GM18517 (cell line): ENCODE measurements around the gene GABRG2.
"Not testable (repeated sequence)": the region's sequence is repeated elsewhere in the genome, so short reads cannot be mapped to it uniquely, and the experiment has no call there.

Experiments used
- ATAC-seq: cut with Tn5 transposase; IDR thresholded peaks from one replicate; pipeline ENCODE4 v1.9.1; 2021; ENCODE audit warnings: mild to moderate bottlenecking, moderate library complexity; ENCODE audit not compliant: unreplicated experiment

Gene GABRG2

DNA sequence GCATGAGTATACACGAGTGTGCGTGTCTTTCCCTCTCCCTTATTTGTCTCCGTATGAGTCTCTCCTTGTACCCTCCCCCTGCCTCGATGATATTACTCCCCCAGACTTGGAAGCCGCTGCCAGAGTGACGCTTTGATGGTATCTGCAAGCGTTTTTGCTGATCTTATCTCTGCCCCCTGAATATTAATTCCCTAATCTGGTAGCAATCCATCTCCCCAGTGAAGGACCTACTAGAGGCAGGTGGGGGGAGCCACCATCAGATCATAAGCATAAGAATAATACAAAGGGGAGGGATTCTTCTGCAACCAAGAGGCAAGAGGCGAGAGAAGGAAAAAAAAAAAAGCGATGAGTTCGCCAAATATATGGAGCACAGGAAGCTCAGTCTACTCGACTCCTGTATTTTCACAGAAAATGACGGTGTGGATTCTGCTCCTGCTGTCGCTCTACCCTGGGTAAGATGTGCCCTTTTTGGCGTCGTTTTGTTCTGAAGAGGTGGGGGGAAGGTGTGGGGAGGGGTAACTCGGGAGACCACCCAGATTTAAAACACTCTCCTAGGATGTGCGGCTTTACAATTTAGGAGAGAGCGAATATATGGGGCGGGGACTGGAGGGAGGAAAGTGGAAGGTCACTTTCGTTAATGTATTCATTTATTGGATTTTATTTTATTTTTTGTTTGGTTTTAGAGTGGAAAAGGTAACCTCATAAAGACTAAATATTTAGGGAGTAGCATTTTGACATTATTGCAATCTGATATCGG lies at the start of gene GABRG2:
TSS of gene GABRG2 (plus strand) at position 119 of the 757 bp plus-strand sequence. CDS start at position 346, 227 bp downstream.
- no peak for ATAC-seq

DNA sequence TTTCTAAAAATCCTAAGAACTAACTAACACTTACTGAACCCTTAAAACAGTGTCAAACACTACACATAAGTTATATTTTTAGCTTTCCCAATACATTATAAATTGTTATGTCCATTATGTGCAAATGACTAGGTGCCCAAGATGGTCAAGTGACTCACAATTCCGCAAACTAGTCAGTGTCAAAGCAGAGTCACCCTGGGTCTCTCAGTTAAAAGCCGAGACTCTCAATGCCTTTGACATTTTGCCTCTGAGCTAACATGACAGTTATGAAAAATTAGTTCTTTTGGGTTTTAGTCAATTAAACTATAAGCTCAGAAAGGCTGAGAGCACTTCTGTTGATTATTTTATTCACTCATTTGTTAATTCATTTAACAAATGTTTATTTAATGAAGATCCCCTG lies 42.3 kb upstream of the GABRG2 start:
- ATAC-seq: no peak

DNA sequence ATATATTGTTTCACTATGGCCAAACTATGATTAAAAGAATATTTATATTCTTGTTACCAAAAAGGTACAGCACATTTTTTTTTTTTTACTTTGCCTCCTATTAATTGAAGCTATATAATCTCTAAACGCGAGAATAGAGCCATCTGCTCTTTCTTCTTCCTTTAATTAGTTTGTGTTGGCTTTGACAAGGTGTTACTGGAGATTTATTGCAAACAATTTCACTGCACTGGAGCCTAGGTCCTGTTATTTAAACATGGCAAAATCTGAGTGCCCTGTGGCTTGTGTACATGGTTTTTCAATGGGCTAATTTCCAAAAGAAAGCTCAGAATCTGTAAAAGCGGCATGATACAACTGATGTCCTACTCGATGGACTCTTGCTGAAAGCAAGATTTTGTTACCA lies 40.8 kb upstream of the GABRG2 start:
- no peak for ATAC-seq

DNA sequence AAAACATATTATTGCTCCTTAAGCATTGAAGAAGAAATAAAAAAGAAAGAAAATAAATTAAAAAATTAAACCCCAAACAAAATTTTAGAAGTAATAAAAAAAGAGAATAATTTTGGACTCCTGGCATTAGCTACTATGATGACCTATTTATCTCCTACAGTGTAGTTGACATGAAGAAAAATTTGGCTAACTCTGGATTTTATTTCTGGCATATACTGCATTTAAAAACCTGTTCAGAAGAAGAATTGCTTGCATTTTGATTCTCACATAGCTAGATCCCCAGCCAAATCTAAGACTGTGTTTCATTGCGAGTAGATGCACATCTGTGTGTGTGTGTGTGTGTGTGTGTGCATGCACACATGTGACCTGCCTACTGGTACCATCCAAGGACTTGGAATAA lies 30.1 kb upstream of the GABRG2 start:
- ATAC-seq: no peak

DNA sequence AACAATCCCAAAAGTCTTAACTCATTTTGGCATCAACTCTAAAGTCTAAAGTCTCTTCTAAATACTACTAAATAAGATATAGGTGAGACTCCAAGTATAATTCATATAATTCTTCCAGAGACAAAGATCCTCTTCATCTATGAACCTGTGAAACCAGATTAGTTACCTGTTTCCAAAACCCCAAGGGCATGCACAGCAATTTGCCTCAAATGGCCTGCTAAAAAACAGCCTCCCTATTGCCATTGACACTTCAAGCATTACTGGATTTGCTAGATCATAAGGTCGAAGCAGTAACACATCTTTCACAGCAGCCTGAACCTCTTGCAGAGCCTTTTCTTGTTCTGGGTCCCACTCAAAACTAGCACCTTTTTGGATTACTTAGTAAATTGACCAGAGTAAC lies 20.3 kb upstream of the GABRG2 start:
- no peak for ATAC-seq

DNA sequence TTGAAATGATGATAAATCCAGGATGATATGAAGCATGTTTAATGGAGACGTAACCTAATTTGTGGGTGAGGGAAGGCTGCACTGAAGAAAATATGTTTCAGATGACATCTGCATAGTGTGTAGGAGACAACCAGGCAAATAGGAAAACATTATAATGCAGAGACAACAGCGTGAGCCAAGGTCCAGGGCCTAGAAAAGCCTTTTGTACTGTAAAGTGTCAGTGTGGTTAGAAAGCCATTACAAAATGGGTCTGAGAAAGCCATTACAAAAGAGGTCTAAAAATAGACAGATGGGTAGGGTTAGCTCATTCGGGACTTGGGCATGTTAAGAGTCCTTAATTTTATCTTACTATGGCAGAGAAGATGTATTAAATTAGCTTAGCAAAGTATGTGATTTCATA lies 14.9 kb upstream of the GABRG2 start:
- no peak for ATAC-seq

DNA sequence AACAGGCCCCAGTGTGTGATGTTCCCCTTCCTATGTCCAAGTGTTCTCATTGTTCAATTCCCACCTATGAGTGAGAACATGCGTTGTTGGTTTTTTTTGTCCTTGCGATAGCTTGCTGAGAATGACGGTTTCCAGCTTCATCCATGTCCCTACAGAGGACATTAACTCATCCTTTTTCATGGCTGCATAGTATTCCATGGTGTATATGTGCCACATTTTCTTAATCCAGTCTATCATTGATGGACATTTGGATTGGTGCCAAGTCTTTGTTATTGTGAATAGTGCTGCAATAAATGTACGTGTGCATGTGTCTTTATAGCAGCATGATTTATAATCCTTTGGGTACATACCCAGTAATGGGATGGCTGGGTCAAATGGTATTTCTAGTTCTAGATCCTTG lies 12.5 kb upstream of the GABRG2 start:
- not testable (repeated sequence) for ATAC-seq

DNA sequence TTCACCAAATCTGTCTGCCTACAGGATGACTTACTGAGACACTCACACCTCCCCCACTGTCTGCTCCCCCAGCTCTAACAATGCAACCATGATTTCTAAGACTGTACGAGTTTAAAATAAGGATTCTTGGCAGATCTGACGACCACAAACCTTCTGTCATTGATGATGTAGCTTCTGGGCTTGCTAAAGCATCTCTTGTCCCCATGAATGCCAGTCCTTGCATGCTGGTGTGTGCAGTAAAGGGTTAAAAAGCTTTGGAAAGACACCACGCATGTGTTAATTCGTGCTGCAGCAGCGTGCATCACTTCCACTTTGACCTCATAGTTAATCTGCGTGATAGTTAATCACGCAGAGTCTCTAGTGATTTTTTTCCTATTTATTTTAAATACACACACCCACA lies 411 bp upstream of the GABRG2 start:
- ATAC-seq: no peak

DNA sequence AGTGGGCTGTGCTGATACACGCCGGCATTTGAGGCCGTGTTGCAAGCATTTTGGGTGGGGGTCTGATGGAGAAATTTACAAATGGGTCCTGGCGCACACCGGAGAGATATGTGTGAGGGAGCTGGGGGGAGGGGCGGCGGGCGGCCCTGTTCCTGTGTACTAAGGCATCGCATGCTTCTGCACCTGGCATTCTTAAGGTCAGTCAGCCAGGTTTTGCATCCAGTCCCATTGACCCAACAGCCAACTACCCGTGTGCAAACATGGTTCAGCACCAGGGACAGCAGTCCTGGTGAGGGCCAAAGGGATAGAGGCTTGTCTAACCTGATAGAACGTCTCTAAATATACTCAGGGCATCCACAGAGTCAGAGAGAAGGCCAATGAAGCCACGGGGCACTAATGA lies 839 bp downstream of the GABRG2 start:
- ATAC-seq: no peak

DNA sequence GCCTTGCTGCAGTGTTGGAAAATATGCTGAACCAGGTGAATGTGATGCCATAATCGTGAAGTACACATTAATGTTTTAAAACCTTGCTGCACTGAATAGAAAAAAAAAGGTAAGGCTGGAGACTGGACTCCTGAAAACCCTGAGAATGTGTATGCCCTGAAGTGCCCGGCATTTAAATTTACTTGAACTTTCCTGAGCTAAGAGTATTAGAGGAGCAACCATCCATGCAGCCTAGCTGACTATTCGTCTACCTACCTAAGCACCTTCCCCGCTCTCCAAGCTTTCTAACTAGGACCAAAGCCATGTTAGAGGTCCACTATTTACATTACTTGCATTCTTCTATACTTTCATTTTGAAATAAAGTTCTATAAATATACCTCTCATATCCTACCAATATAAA lies 1.4 kb downstream of the GABRG2 start:
- no peak for ATAC-seq

DNA sequence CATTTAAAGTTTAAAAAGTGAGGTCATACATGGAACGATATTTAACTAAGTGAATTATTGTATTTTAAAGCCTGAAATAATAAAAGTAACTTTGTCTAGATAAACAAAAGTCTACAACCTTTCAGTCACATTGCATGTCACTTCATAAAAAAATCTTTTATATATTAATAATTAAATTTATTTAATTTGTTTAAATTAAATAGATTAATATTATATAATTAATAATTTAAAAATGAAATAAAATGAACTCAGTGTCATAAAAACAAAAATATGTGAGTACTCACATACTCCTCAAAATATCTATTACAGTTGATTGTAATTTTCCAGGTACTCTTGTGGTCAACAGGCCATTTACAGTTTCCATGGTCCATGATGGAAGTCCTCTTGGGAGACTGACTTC lies 11.2 kb downstream of the GABRG2 start:
- ATAC-seq: no peak

DNA sequence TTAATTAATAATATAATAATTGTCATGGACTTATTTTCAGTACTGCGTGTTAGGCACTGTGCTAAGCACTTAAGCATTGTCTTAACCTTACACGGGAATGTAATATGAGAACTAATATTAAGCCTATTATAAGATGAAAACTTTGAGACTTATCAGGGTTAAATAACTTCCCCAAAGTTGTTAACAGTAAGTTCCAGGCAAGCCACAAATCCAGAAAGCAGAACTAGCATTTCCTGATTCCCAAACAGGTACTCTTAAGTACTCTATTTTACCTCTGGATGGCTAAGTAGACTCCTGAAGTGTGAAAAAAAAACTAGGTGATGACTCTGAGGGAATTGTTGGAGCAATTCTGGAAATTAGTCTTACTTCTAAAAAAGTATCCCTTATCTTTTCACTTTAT lies 23.8 kb downstream of the GABRG2 start:
- no peak for ATAC-seq

DNA sequence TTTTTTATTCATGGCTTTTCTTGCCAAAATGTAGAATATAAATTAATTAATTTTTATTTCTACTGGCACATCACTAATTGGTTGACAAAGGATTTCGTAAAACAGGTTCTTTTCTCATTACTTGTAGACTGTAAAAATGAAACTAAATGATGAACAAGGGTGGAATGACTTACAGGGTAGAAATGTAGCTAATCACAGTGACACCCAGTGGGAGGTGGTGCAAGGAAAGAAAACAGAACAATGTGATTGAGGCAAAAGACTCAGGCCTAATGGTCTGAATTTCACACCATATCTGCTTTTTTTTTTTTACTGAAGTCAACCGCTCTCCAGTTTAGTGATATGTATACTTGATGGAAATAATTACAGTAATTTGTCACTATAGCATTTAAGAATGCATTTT lies 28.9 kb downstream of the GABRG2 start:
- ATAC-seq: no peak

DNA sequence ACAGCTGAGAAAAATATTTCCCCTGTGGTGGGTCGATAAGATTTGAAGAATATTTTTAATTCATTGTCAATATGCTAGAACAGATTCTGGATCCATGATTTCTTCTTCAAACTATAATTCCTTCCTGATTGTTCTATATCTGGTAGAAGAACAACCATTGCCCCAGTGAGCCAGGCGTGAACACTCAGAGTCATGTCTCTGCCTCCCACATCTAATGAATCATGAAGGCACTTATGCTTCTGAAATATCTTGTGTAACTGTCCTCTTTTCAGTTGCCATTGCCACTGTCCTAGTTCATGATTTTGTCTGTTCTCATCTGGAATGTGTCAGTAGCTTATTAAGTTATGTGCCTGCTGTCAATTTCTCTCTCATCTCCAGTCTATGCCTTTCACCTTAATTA lies 40.0 kb downstream of the GABRG2 start:
- no peak for ATAC-seq

DNA sequence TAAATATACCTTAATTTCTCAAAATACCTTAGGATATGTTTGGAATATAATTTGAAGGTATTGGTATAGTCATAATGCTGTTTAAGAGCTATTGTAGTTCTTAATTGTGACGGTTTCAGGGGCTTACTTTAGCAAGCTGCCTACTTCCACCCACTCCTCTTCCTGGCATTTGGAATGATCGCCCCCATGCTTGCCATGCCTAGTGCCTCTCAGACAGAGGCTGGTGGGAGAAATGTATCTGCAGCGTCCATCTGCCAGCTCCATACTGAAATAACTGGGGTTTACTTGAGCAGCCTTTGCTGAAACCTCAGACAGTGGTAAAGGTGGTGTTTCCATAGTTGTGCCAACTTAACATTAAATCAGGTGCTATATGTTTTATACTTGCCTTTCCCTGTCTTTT lies 52.2 kb downstream of the GABRG2 start:
- ATAC-seq: no peak

DNA sequence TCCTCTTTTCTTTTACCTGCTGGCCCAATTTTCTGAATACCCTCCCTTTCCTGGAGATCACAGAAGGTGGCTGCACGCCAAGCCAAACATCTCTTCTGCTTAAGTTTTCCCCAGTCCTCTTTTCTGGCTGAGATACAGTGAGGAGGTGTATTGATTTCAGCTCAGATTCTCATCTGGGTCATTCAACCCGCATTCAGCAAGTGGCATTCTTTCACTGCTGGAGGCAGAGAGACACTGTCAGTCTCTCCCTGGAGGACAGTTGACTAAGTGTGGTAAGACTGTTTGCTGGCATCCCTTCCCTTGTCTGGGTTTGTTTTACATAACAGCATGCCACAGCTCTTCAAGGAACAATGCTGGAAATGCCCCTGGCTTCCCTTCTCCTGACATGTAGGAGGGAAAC lies 60.5 kb downstream of the GABRG2 start:
- no peak for ATAC-seq

DNA sequence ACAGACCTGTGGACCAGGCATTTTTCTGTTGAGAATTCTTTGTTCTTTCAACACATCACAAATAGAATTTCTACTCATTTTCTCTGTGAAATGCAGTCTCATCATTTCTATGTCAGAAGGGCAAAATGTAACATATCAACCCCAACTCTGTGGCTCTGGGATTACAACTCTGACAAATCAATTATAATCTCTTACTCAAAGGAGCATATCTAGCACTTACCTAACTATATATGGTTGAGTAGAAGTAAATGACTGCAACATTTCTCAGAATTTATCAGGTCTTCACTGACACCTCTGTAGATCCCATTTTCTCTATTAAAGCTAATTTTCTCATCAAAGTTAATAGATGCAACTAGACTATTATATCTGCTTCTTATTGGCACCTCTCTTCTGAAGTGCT lies 64.8 kb downstream of the GABRG2 start:
- ATAC-seq: no peak

DNA sequence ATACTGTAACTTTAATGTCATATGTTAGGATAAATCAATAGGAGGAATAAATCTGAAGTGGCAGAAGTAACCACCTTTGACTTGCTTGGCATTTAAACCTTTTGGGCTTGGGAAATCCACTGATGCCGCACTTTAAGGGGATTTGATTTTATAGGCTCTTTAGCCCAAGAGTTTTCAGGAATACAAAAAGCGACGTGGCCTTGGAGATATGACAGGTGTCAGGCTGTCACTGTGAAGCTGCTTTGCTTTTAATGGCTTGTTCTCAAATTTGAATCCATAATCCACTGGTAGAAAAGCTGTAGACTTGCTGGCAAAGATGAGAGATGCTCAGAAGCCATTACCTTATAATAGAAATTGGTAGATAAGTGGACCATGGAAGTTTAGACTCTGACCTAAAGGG lies 71.6 kb downstream of the GABRG2 start:
- no peak for ATAC-seq

DNA sequence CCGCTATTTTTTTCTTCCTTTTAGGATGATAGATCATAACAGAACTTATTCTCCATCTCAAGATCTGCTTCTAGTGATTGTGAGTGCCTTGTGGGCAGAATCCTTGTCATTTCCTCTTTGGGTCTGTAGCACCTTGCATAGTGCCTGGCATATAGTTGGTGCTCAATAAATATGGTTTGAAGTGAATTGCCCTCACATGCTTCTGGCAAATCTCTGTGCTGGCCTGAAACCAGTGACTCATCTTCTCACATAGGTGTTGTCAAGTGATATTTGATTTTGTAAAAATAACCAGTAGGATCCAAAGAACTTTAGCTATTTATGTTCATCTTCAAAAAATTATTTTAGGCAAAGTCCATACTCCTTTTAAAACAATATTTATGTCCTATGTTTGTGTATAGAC lies 86.7 kb downstream of the GABRG2 start:
- no peak for ATAC-seq

DNA sequence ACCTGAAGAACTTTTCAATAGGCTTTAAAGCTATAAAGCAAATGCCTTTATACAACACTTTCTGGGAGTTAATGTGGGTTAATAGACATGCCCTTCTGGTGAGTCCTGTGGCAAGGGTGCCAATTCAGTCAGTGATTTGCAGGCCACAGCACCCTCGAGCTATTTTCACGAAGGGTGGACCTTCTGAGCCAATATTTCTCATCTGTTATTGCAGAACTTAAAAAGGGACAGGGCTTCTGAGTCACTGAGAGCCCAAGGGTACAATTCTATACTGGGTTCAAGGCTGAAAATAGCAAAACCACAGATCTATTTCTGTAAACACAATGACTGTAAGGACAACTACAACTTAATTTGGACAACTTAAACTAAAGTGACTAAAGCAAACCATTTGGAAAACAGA lies 92.8 kb downstream of the GABRG2 start:
- no peak for ATAC-seq

DNA sequence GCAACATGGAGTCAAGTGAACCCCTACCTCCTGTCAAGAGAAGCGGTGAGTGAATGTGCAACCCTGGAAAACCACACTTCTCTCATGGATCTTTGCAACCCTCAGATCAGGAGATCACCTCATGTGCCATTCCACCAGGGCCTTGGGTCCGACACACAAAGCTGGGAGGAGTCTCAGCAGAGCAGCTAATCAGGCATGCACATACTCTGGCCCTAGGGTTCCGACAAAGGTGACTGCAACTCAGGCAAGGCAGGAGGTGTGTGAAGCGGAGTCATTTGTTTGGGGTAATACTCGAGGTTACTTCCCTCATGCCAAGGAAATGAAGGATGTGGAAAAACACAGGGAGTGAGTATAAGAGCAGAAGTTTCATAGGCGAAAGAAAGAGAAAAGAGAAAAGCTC lies 96.1 kb downstream of the GABRG2 start:
- no peak for ATAC-seq

DNA sequence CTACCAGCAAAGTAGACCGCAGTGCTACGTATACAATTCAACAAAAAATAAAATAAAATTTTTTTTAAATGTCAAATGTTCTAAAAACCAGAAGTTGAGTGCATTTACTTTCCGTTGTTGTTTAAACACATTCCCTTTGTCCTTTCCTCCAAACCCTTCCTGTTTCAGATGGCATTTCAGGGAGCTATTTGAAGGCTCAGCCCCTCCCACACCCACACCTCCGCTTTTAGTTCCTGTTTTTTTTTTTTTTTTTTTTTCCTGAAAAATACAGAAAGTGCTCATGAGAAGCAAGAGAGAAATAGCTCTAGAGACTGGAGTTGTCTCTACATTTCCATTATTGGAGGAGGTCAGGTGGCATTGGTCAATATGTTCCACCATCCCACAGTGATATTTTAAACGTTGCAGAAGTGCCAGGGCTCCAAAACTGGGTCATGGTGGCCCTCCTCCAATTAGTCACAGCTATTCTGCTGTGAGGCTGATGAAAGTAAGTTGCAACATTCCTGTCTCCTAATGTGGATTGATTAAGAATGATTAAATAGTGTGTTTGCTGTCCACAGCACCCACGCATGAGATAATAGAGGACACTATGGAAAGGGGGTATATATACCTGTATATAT lies 106.9 kb downstream of the GABRG2 start:
- no peak for ATAC-seq

DNA sequence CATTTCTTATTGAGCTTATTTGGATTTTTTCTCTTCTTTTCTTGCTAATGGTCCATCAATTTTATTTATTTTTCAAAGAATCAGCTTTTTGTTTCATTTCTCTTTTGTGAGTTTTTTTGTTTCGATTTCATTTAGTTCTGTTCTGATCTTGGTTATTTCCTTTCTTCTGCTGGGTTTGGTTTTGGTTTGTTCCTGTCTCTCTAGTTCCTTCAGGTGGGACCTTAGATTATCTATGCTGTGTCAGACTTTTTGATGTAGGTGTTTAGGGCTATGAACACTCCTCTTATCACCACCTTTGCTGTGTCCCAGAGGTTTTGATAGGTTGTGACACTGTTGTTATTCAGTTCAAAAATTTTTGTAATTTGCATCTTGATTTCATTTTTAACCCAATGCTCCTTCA lies 119.8 kb downstream of the GABRG2 start:
- no peak for ATAC-seq
